HG03575 (cell line): ENCODE results near the gene ZDHHC11.
"Not testable (repeated sequence)": the region's sequence is repeated elsewhere in the genome, so short reads cannot be mapped to it uniquely, and the experiment has no call there.

Source experiments
- ATAC-seq: cut with Tn5 transposase; IDR thresholded peaks from one replicate; pipeline ENCODE4 v1.9.1; 2021; ENCODE audit not compliant: unreplicated experiment, insufficient number of reproducible peaks, low FRiP score; ENCODE audit errors: extremely low read depth

ZDHHC11 gene

DNA sequence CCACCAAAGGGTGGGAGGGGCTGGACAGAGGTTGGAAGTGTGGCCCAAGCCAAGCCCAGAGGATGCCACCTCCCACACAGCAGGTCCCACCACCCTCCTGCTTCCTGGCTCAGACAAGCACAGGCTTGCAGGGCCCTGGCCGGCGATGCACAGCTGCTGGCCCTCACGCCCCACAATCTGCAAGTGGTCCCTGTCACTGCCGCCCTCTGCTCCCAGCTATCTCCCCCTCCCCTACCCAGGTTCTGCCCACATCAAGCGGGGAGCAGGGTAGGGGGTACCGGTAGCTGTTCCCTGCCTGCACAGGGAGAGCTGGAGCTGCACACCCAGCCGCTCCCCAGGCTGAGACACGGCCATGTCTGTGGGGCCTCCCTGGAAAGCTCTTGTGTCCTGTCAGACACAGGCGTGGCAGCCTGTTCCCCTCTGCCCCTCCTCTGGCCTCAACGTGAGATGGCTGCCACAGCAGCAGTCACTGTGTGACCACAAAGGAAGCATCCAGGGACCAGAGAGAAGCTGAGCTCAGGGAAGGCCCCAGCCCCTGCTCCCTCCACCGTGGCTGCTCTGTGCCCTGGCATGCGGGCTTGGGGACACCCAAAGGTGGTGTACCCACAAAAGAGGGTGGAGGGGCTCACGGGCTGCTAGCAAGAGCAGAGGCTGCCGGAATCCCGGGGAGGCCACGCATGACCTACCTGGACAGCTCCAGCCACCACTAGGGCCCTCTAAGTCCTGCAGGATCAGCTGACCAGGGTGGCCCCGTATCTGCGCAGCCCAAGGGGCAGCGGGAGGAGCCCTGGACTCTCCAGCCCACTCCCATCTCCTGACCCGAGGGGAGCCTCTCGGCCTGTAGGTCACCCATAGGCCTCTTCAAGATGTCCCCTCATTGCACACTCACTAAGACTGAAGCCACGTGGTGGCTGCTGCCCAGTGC, 10.9 kb upstream of the ZDHHC11 start:
- no peak for ATAC-seq

DNA sequence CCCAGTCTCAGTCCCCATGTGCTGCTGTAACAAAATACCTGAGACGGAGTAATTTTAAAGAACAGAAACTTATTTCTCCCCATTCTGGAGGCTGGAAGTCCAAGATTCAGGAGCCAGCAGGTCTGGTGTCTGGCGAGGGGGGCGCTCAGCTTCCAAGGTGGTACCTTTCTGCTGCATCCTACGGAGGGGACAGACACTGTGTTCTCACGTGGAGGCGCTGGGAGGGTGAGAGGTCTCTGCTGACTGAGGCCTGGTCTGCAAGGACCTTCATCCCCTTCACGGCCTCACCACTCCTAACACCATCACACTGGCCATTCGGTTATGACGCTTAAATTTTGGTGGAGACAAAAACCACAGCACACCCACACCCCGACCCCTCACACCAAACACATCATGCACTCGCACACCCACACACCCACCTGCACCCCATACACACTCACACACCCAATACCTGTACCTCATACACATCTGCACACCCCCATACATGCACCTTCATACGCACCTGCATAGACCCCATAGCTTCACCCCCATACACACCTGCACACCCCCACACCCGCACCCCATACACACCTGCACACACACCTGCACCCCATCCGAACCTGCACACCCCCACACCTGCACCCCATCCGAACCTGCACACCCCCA, 9.8 kb upstream of the ZDHHC11 start:
- ATAC-seq, result no peak

DNA sequence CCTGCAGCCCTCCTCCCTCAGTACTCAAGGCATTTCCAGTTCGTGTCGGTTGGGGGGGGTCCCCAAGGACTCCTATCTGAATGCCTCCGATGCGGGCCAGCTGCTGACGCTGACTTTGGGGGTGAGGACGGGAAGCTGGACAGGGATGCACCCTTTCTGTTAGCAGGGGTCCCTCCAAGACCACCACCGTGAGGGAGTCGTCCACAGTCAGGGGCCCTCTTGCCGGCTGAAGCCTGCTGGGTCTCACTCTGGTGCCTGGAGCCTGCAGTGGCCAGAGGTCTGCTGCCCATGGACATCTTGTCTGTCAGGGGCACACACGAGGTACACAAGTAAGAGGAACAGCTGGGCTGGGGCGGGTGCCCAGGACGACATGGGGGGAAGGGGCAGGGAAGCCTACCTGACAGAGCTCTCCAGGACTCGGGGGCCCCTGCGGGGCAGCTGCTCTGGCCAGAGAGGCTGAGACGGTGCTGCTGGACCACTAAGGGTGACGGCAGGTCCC, 9.1 kb upstream of the ZDHHC11 start:
- ATAC-seq, result no peak

DNA sequence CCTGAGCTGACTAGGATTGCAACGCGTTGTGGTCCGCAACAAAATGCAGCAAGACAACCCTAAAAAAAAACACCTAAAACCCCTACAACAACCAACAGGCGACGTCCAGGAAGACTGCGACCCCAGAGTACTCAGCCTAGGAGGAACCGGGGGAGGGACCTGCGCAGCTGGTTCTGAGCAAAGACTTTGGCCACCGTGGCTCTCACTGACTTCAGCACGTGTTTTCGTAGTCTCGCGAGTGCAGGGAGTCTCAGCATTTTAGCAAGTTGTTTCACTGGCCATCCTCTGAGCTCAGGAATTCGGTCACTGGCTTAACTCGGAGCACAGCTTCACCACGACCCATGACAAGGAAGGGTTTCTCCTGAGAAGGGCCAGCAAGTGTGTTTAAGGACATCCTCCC, 8.6 kb upstream of the ZDHHC11 start:
- no peak for ATAC-seq

DNA sequence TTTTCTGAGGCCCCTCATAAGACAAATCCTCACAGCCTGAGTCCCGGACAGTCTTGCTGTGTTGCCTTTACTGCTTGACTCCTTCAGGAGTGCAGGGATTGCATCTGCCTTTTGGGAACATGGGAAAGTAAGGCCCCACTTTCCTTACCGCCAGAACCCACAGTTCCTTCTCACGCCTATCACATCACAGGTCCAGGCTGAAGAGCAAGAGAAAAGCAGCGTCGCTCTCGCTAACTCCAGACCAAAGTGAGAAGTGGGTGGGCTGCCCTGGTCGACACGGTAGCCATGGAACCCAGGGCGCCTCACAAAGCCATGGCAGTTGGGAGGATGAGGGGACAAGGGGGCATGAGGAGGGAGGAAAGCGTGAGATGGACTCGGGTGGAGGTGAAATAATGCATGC, 7.9 kb upstream of the ZDHHC11 start:
- no peak for ATAC-seq

DNA sequence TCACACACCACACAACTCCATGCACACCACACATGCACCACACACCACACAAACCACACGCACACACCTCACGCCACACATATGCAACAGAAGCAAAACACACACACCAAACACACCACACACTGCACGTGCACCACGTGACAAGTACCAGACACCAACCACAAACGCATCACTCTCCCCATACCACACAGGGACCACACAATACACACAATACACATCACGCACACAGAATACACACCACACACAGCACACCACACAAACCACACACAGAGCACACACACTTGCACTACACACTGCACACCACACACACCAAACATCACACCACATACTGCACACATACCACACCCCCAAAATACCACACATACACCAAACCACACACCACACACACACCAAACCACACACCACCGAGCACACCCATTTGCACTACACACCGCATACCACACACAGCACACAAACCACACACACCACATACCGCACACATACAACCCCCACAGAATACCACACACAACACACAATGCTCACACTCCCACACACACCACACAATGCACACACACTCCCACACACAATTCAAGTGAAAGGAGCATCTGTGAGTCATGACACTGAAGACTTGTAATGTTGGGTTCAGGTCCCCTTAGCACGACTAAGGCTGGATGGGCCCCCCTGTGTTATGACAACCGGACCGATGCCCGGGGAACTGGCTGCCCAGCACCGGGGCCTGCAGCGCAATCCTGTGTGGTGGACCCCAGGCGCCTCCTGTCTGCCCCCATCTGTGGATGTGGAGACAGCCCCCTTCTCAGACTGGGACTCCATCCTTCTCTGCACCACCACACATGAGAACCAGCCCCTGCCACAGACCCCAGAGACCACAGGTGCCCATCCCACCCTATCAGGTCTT, 6.0 kb upstream of the ZDHHC11 start:
- no peak for ATAC-seq

DNA sequence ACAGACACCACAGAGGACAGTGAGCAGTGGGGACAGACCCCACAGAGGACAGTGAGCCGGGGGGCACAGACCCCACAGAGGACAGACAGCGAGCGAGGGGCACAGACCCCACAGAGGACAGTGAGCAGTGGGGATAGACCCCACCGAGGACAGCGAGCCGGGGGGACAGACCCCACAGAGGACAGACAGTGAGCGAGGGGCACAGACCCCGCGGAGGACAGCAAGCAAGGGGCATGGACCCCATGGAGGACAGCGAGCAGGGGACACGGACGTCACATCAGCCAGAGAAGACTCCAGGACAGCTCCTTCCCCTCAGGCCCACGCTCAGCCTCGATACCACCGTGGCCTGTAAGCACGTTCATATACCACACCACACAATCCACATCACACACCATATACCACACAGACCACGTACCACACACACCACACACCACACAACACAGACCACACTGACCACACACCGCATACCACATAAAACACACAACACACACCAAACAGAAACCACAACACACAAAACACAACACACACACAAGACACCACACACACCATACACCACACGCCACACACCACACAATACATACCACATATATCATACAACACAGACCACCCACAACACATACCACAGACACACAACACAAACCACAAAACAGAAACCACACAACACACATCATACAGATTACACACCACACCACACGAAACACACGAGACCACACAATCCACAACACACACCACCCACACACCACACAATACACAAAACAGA, 5.2 kb upstream of the ZDHHC11 start:
- no peak for ATAC-seq

DNA sequence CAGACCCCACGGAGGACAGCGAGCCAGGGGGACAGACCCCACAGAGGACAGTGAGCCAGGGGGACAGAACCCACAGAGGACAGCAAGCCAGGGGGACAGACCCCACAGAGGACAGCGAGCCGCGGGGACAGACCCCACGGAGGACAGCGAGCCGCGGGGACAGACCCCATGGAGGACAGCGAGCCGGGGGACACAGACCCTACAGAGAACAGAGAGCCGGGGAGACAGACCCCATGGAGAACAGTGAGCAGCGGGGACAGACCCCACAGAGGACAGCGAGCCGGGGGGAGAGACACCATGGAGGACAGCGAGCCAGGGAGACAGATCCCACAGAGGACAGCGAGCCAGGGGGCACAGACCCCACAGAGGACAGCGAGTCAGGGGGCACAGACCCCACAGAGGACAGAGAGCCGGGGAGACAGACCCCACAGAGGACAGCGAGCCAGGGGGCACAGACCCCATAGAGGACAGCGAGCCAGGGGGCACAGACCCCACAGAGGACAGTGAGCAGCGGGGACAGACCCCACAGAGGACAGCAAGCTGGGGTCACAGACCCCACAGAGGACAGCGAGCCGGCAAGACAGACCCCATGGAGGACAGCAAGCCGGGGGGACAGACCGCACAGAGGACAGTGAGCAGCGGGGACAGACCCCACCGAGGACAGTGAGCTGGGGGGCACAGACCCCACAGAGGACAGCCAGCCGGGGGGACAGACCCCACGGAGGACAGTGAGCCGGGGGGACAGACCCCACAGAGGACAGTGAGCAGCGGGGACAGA, 4.4 kb upstream of the ZDHHC11 start:
- no peak for ATAC-seq

DNA sequence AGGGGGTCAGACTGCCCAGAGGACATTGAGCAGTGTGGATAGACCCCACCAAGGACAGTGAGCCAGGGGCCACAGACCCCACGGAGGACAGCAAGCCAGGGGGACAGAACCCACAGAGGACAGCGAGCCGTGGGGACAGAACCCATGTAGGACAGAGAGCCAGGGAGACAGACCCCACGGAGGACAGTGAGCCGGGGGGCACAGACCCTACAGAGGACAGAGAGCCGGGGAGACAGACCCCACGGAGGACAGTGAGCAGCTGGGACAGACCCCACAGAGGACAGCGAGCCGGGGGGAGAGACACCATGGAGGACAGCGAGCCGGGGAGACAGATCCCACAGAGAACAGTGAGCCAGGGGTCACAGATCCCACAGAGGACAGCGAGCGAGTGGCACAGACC, 3.4 kb upstream of the ZDHHC11 start:
- ATAC-seq, result no peak

DNA sequence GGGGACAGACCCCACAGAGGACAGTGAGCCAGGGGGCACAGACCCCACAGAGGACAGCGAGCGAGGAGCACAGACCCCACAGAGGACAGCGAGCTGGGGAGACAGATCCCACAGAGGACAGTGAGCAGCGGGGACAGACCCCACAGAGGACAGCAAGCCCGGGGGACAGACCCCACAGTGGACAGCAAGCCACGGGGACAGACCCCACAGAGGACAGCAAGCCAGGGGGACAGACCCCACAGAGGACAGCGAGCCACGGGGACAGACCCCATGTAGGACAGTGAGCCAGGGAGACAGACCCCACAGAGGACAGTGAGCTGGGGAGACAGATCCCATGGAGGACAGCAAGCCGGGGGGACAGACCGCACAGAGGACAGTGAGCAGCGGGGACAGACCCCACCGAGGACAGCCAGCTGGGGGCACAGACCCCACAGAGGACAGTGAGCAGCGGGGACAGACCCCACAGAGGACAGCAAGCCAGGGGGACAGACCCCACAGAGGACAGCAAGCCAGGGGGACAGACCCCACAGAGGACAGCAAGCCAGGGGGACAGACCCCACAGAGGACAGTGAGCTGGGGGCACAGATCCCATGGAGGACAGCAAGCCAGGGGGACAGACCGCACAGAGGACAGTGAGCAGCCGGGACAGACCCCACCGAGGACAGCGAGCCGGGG, 2.8 kb upstream of the ZDHHC11 start:
- ATAC-seq, result not testable (repeated sequence)

DNA sequence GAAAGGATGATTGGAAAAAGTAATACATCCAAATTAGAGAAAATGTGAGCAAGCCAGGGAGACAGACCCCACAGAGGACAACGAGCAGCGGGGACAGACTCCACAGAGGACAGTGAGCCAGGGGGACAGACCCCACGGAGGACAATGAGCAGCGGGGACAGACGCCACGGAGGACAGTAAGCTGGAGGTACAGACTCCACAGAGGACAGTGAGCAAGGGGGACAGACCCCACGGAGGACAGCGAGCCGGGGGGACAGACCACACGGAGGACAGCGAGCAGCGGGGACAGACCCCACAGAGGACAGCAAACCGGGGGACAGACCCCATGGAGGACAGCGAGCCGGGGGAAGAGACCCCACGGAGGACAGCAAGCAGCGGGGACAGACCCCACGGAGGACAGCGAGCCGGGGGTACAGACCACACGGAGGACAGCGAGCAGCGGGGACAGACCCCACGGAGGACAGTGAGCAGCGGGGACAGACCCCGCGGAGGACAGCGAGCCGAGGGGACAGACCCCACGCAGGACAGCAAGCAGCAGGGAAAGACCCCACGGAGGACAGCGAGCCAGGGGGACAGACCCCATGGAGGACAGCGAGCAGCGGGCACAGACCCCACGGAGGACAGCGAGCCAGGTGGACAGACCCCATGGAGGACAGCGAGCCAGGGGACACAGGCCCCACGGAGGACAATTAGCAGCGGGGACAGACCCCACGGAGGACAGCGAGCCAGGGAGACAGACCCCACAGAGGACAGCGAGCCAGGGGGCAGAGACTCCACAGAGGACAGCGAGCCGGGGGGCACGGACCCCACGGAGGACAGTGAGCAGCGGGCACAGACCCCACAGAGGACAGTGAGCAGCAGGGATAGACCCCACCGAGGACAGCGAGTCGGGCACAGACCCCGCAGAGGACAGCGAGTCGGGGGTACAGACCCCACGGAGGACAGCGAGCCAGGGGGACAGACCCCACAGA, 1.9 kb upstream of the ZDHHC11 start:
- no peak for ATAC-seq

DNA sequence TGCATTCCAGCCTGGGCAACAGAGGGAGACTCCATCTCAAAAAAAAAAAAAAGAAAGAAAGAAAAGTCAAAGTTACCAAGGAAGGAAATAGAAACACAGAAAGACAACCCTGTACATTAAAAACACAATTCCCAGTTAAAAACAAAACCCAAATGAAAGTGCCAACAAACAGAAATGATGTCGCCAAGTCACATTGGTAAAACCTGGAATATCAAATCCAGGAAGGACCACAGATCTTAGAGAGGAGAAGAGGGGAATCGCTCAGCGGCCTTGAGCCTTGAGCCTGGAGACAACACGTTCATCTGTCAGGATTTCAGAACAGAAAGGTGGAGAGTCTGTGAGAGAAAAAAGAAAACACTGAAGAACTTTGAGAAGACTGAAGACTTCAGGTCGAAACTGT, 1.2 kb upstream of the ZDHHC11 start:
- ATAC-seq, result no peak

DNA sequence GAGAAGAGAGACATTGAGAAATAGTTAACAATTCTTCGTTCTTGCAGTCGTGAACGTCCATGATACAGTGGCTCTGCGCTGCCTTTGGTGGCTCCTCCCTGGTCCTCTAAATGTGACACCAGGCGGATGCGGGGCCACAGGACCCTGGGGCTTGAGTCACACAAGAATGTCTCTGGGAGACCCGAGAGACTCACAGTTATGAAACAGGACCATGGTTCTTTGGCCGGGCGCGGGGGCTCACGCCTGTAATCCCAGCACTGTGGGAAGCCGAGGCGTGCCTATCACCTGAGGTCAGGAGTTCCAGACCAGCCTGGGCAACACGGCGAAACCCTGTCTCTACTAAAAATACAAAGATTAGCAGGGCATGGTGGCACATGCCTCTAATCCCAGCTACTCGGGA, 767 bp upstream of the ZDHHC11 start:
- ATAC-seq, result no peak

DNA sequence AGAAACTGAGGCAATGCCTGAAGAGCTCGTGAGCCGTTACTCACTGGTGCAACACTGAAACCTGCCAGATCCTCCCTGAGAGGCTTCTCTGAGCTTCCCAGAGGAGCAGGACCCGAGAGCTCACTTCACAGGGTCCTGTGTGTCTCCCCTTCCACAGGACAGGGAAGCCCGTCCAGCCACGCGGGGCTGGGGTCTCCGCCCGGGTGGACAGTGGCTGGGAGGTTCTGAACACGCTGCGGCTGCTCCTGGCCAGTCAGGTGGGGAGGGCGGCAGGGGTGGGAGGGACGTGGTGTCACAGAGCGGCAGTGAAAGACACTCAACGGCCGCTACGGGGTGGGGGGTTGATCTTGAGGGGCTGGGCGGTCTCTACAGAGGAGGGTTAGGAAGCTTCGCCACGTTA, 290 bp upstream of the ZDHHC11 start:
- ATAC-seq, result no peak

DNA sequence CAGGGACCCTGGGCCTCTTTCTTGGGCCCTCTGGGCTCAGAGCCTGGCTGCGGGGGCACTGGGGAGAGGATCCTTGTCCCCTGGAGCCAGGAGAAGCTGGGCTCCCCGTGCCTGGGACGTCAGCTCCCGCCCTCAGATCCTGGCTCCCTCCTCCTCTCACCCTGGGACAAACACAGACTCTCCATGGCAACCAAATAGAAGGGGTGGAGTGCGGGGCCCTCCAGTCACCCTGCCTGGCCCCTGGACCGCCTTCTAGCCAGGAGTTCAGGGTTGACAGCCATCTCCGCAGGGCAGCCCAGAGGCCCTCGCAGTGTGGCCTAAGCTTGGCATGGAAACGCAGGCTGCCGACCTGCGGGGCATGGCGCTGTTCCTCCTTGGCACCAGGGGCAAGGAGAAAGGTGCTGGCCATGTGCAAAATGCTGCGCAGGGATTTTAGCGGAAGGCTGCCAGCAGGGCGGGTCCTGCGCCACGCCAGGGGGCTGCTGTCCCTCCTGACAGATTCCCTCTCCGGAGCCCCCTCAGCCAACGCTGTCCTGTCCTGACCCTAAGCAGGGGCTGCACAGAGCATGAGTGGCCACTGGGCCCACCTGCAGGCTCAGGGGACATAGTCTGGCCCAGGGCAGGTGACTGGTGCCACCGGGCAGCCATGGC, 1.0 kb downstream of the ZDHHC11 start:
- ATAC-seq, result no peak

DNA sequence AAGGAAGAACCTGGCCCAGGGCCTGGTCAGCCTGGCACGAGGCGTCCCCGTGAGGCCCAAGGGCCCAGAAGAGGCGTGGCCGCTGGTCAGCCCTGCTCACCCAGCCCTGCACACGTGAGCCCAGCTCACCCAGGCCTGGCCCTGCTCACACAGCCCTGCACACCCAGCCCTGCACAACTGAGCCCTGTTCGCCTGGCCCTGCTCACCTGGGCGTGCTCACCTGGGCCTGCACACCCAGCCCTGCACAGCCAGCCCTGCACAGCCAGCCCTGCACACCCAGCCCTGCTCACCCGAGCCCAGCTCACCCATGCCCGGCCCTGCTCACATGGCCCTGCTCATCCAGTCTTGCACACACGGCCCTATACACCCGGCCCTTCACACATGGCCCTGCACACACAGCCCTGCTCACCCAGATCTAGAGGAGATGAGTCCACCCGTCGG, 2.1 kb downstream of the ZDHHC11 start:
- ATAC-seq, result no peak
